Upper lobe of left lung (tissue), 4 donors: ENCODE measurements around the gene TTYH3.

ENCODE experiments used
- CTCF ChIP-seq, 6 experiments: fragments of 450-650 bp in 4 of 6; fragments of 200-600 bp in 2 of 6; sonication (generic) in 2 of 6; IDR thresholded peaks; one replicate each; pipeline ENCODE4 v1.5.1; 2016 to 2019; ENCODE audit warnings: antibody characterized with exemption in 6 of 6
- EP300 ChIP-seq, 4 donors: sonication (generic); formaldehyde crosslinking; IDR thresholded peaks; one replicate each; pipeline ENCODE4 v1.5.1; 2017; ENCODE audit warnings: antibody characterized with exemption in 4 of 4, control low read depth in 2 of 4
- POLR2A ChIP-seq, 4 donors: fragments of 450-650 bp; IDR thresholded peaks; one replicate each; pipeline ENCODE4 v1.5.1; 2016 to 2017; ENCODE audit warnings: antibody characterized with exemption in 4 of 4, mild to moderate bottlenecking in 2 of 4
- POLR2AphosphoS5 ChIP-seq, 2 donors: sonication (generic); formaldehyde crosslinking; IDR thresholded peaks; one replicate each; pipeline ENCODE4 v1.5.1; 2017; ENCODE audit warnings: antibody characterized with exemption in 2 of 2

DNA sequence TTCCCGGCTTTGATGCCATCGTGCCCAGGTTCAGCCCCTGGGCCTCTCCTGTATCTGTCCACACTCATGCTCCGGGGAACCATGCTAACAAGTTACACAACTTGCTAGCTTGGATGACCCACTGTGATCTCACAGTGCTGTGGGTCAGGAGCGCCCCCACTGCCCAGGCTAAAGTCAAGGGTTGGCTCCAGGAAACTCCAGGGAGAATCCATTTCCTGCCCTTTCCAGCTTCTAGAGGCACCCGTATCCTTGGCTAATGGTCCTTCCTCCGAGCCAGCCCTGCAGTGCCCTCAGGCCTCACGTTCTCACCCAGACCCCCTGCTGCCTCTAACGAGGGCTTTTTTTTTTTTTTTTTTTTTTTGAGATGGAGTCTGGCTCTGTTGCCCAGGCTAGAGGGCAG lies 75.7 kb downstream of the TTYH3 start:
- no peak for TF ChIP-seq CTCF (IDR thresholded peaks at IDR 0.05)
- TF ChIP-seq POLR2A (IDR thresholded peaks at IDR 0.05), result no peak
- no peak for TF ChIP-seq POLR2AphosphoS5 (IDR thresholded peaks at IDR 0.05)
- no peak for TF ChIP-seq EP300 (IDR thresholded peaks at IDR 0.05)
